HUES64 (cell line): ENCODE measurements around the gene LAMB4.
A peak's percentile ranks its signal among the peaks of the same experiment; 100 is the strongest.
"Not testable (repeated sequence)": the region's sequence is repeated elsewhere in the genome, so short reads cannot be mapped to it uniquely, and the experiment has no call there.

Experiments
- H3K27ac ChIP-seq: 2 replicates; pipeline ENCODE4 v1.7.0; 2013; ENCODE audit warnings: low read depth, low read length, inconsistent platforms
- H3K27me3 ChIP-seq: 2 replicates; pipeline ENCODE4 v1.6.1; 2013; ENCODE audit warnings: mild to moderate bottlenecking, low read length; ENCODE audit not compliant: insufficient read depth
- H3K36me3 ChIP-seq: 2 replicates; pipeline ENCODE4 v1.6.1; 2013; ENCODE audit warnings: mild to moderate bottlenecking, low read length; ENCODE audit not compliant: insufficient read depth
- H3K4me1 ChIP-seq: 2 replicates; pipeline ENCODE4 v1.6.1; 2013; ENCODE audit warnings: mild to moderate bottlenecking, low read length, moderate library complexity; ENCODE audit not compliant: insufficient read depth
- H3K4me3 ChIP-seq: 2 replicates; pipeline ENCODE4 v1.5.1; 2013; ENCODE audit warnings: mild to moderate bottlenecking, low read length, moderate library complexity
- H3K9ac ChIP-seq: 2 replicates; pipeline ENCODE4 v1.6.1; 2013; ENCODE audit warnings: mild to moderate bottlenecking, low read depth, low read length
- H3K9me3 ChIP-seq: 2 replicates; pipeline ENCODE4 v1.6.1; 2013; ENCODE audit warnings: low read depth, low read length; ENCODE audit not compliant: insufficient read depth
- WGBS: fragments of 150-250, 120-280 bp; methylation state at CpG from one replicate; pipeline ENCODE4 v1.1.7; 2013; ENCODE audit warnings: missing lambda C conversion rate; 5-methylcytosine and 5-hydroxymethylcytosine counted together

The LAMB4 gene

GRCh38 chr7:108044345-108044744 is 85.8 kb downstream of the LAMB4 start:
- H3K9ac ChIP-seq: no peak overlapping the region
- H3K9me3 ChIP-seq: no peaks in the 10 kb centered on the region
- H3K4me3 ChIP-seq: no peak overlapping the region
- WGBS: 90% methylated on average over 2 of the region's 2 CpGs
- no peaks in the 10 kb centered on the region for H3K4me1 ChIP-seq
- no peak overlapping the region for H3K27ac ChIP-seq
- H3K27me3 ChIP-seq: no peaks in the 10 kb centered on the region
- H3K36me3 ChIP-seq: no peaks in the 10 kb centered on the region

- H3K4me1 ChIP-seq: peaks cover 11% of the 10 kb centered on the region
These were observed 91.2 kb downstream of the LAMB4 start for GRCh38 chr7:108038986-108039385.

GRCh38 chr7:108037741-108038140 is 92.4 kb downstream of the LAMB4 start:
- Histone ChIP-seq H3K27me3 (no peaks in the 10 kb centered on the region), H3K9ac (no peak overlapping the region), H3K4me1 (peaks cover 21% of the 10 kb centered on the region), H3K27ac (no peak overlapping the region), H3K9me3 (no peaks in the 10 kb centered on the region), H3K36me3 (no peaks in the 10 kb centered on the region), H3K4me3 (no peak overlapping the region)
- 75% methylated on average over 1 of the region's 1 CpG for WGBS

More at GRCh38 chr7:108038986-108039385, 91.2 kb downstream of the LAMB4 start:
- Histone ChIP-seq H3K9me3 (no peaks in the 10 kb centered on the region), H3K27me3 (no peaks in the 10 kb centered on the region), H3K36me3 (no peaks in the 10 kb centered on the region), H3K4me3 (no peak overlapping the region), H3K27ac (no peak overlapping the region), H3K9ac (no peak overlapping the region)

GRCh38 chr7:108037140-108037539 is 93.0 kb downstream of the LAMB4 start:
- no peak overlapping the region for H3K4me3 ChIP-seq
- peaks cover 21% of the 10 kb centered on the region for H3K4me1 ChIP-seq
- no peaks in the 10 kb centered on the region for H3K36me3 ChIP-seq
- H3K9ac ChIP-seq: no peak overlapping the region
- H3K9me3 ChIP-seq: no peaks in the 10 kb centered on the region
- no peaks in the 10 kb centered on the region for H3K27me3 ChIP-seq
- 91% methylated on average over 3 of the region's 3 CpGs for WGBS
- H3K27ac ChIP-seq: no peak overlapping the region

- Histone ChIP-seq H3K36me3 (no peaks in the 10 kb centered on the region), H3K27ac (peak overlapping the region; percentile 67; the same call in 1 of the 2 replicates), H3K9me3 (no peaks in the 10 kb centered on the region), H3K27me3 (no peaks in the 10 kb centered on the region), H3K4me1 (peaks cover 21% of the 10 kb centered on the region), H3K9ac (no peak overlapping the region), H3K4me3 (0 out of 2 replicates have a peak overlapping the region, but pooled peaks have one; percentile 16)
- WGBS: 67% methylated on average over 1 of the region's 2 CpGs
These were observed 95.6 kb downstream of the LAMB4 start for GRCh38 chr7:108034586-108034985.

GRCh38 chr7:108033776-108034497 is 96.2 kb downstream of the LAMB4 start:
- Histone ChIP-seq H3K9me3 (no peaks in the 10 kb centered on the region), H3K27ac (peak overlapping the region; percentile 39; the same call in 1 of the 2 replicates), H3K4me1 (peaks cover 21% of the 10 kb centered on the region), H3K9ac (no peak overlapping the region), H3K36me3 (no peaks in the 10 kb centered on the region), H3K27me3 (no peaks in the 10 kb centered on the region), H3K4me3 (no peak overlapping the region)
- 82% methylated on average over 5 of the region's 5 CpGs for WGBS

GRCh38 chr7:108033309-108033708 is 96.9 kb downstream of the LAMB4 start:
- not testable (repeated sequence) for H3K27me3 ChIP-seq, H3K4me3 ChIP-seq, H3K36me3 ChIP-seq, H3K9me3 ChIP-seq, H3K9ac ChIP-seq, H3K27ac ChIP-seq
- WGBS: 88% methylated on average over 8 of the region's 8 CpGs
- H3K4me1 ChIP-seq: peaks cover 21% of the 10 kb centered on the region

- Histone ChIP-seq H3K36me3 (no peaks in the 10 kb centered on the region), H3K4me1 (peaks cover 21% of the 10 kb centered on the region), H3K27ac (no peak overlapping the region), H3K27me3 (no peaks in the 10 kb centered on the region), H3K9ac (no peak overlapping the region), H3K4me3 (no peak overlapping the region), H3K9me3 (no peaks in the 10 kb centered on the region)
- WGBS: 94% methylated on average over 3 of the region's 3 CpGs
These were observed 99.6 kb downstream of the LAMB4 start for GRCh38 chr7:108030516-108030915.

GRCh38 chr7:108029034-108029433 is 101.1 kb downstream of the LAMB4 start:
- WGBS: 100% methylated on average over 1 of the region's 3 CpGs
- Histone ChIP-seq H3K36me3 (no peaks in the 10 kb centered on the region), H3K27me3 (no peaks in the 10 kb centered on the region)

GRCh38 chr7:108028111-108028510 is 102.0 kb downstream of the LAMB4 start:
- WGBS: 100% methylated on average over 1 of the region's 2 CpGs
- Histone ChIP-seq H3K27ac (no peak overlapping the region), H3K9ac (no peak overlapping the region), H3K4me3 (no peak overlapping the region), H3K4me1 (peaks cover 3% of the 10 kb centered on the region), H3K27me3 (no peaks in the 10 kb centered on the region), H3K36me3 (no peaks in the 10 kb centered on the region), H3K9me3 (no peaks in the 10 kb centered on the region)

More at GRCh38 chr7:108029034-108029433, 101.1 kb downstream of the LAMB4 start:
- Histone ChIP-seq H3K27ac (no peak overlapping the region), H3K4me1 (peaks cover 10% of the 10 kb centered on the region), H3K4me3 (no peak overlapping the region), H3K9ac (no peak overlapping the region), H3K9me3 (no peaks in the 10 kb centered on the region)

GRCh38 chr7:108027239-108027638 is 102.9 kb downstream of the LAMB4 start:
- Histone ChIP-seq H3K27me3 (no peaks in the 10 kb centered on the region), H3K4me1 (no peaks in the 10 kb centered on the region), H3K9ac (no peak overlapping the region), H3K36me3 (no peaks in the 10 kb centered on the region), H3K27ac (no peak overlapping the region), H3K4me3 (no peak overlapping the region), H3K9me3 (no peaks in the 10 kb centered on the region)
- WGBS: no CpG with 5 or more reads among the region's 1 CpG

- no peak overlapping the region for H3K9ac ChIP-seq
- no peak overlapping the region for H3K27ac ChIP-seq
- 91% methylated on average over 3 of the region's 3 CpGs for WGBS
- H3K36me3 ChIP-seq: no peaks in the 10 kb centered on the region
- no peak overlapping the region for H3K4me3 ChIP-seq
- H3K27me3 ChIP-seq: no peaks in the 10 kb centered on the region
- H3K4me1 ChIP-seq: no peaks in the 10 kb centered on the region
- H3K9me3 ChIP-seq: no peaks in the 10 kb centered on the region
These were observed 103.5 kb downstream of the LAMB4 start for GRCh38 chr7:108026647-108027046.
